ENCODE measurements around the gene LRPPRC. TPM values are rescaled to one million over a fixed set of nuclear protein-coding genes. Genes with fewer than 3 reads are reported as not detected.
A peak's percentile ranks its signal among the peaks of the same experiment; 100 is the strongest.

Gene LRPPRC
- total and polyA plus RNA-seq, 4 experiments from 2014 or later, result 41.0 to 65.3 (median 52.7) TPM

- Histone ChIP-seq H3K27ac (ENCODE audit: low read depth, low read length) (no peak overlapping the region), H3K4me3 (ENCODE audit: low read length in 2 of 2) (no peak overlapping the region), H3K27me3 (ENCODE audit: insufficient read depth, low read length) (no peaks in the 10 kb centered on the region), H3K4me1 (ENCODE audit: insufficient read depth, low read length) (no peaks in the 10 kb centered on the region), H3K36me3 (ENCODE audit: insufficient read depth, low read length) (peaks cover 21% of the 10 kb centered on the region), H3K9me3 (ENCODE audit: control insufficient read depth in 1 of 2, low read length in 2 of 2) (no peaks in the 10 kb centered on the region)
- peaks cover 48 to 69% of the 10 kb centered on the region in 2 donors for H3K36me3 Mint-ChIP-seq
- no peak overlapping the region for H3K27ac Mint-ChIP-seq
- no peaks in the 10 kb centered on the region for H3K27me3 Mint-ChIP-seq
- ChIA-PET CTCF (ENCODE audit: partially characterized antibody) (interaction anchor here (1.6 kb wide), 1 partner anchor 10 kb away, joined by 3 read pairs; no protein-coding TSS in a partner anchor), POLR2A (ENCODE audit: partially characterized antibody) (no interaction called here)
- intact Hi-C loops (cut with micrococcal nuclease), result loop anchor here (5.0 kb wide), 1 partner anchor 36 kb away; no protein-coding TSS in a partner anchor
- H3K4me1 Mint-ChIP-seq, result peaks cover 0 to 2% (median 0%) of the 10 kb centered on the region in 4 donors
- no peak overlapping the region for H3K4me3 Mint-ChIP-seq
- H3K9me3 Mint-ChIP-seq, result no peaks in the 10 kb centered on the region
- DNase-seq, result no peak
These were observed 54.4 kb downstream of the LRPPRC start for GRCh38 chr2:43941359-43941758.

GRCh38 chr2:43939695-43940256 lies 56.0 kb downstream of the LRPPRC start:
- H3K36me3 Mint-ChIP-seq, result peaks cover 35 to 56% of the 10 kb centered on the region in 2 donors
- CTCF ChIA-PET (ENCODE audit: partially characterized antibody), result no interaction called here

GRCh38 chr2:43937269-43937820 lies 58.4 kb downstream of the LRPPRC start:
- H3K27ac Mint-ChIP-seq, result peak overlapping the region in 1 of 7 donors; percentile 22
- ChIA-PET POLR2A (ENCODE audit: partially characterized antibody) (no interaction called here), CTCF (ENCODE audit: partially characterized antibody) (no interaction called here)
- Histone ChIP-seq H3K27me3 (ENCODE audit: insufficient read depth, low read length) (no peaks in the 10 kb centered on the region), H3K4me3 (ENCODE audit: low read length in 2 of 2) (no peak overlapping the region), H3K36me3 (ENCODE audit: insufficient read depth, low read length) (peaks cover 9% of the 10 kb centered on the region), H3K9me3 (ENCODE audit: control insufficient read depth in 1 of 2, low read length in 2 of 2) (no peaks in the 10 kb centered on the region), H3K27ac (ENCODE audit: low read depth, low read length) (no peak overlapping the region), H3K4me1 (ENCODE audit: insufficient read depth, low read length) (no peaks in the 10 kb centered on the region)
- peaks cover 41 to 63% of the 10 kb centered on the region in 2 donors for H3K36me3 Mint-ChIP-seq
- H3K9me3 Mint-ChIP-seq, result no peaks in the 10 kb centered on the region
- DNase-seq, result no peak
- peaks cover 0 to 2% (median 0%) of the 10 kb centered on the region in 4 donors for H3K4me1 Mint-ChIP-seq
- intact Hi-C loops (cut with micrococcal nuclease), result no loop called here
- H3K27me3 Mint-ChIP-seq, result no peaks in the 10 kb centered on the region
- no peak overlapping the region for H3K4me3 Mint-ChIP-seq

More at GRCh38 chr2:43939695-43940256, 56.0 kb downstream of the LRPPRC start:
- DNase-seq, result no peak
- Mint-ChIP-seq H3K27me3 (no peaks in the 10 kb centered on the region), H3K9me3 (no peaks in the 10 kb centered on the region), H3K27ac (peak overlapping the region in 1 of 7 donors; percentile 34), H3K4me3 (no peak overlapping the region), H3K4me1 (peaks cover 0 to 2% (median 0%) of the 10 kb centered on the region in 4 donors)
- Histone ChIP-seq H3K36me3 (ENCODE audit: insufficient read depth, low read length) (peaks cover 6% of the 10 kb centered on the region), H3K27ac (ENCODE audit: low read depth, low read length) (no peak overlapping the region), H3K4me1 (ENCODE audit: insufficient read depth, low read length) (no peaks in the 10 kb centered on the region), H3K4me3 (ENCODE audit: low read length in 2 of 2) (no peak overlapping the region), H3K27me3 (ENCODE audit: insufficient read depth, low read length) (no peaks in the 10 kb centered on the region), H3K9me3 (ENCODE audit: control insufficient read depth in 1 of 2, low read length in 2 of 2) (no peaks in the 10 kb centered on the region)
- intact Hi-C loops (cut with micrococcal nuclease), result loop anchor here (5.0 kb wide), 1 partner anchor 38 kb away; no protein-coding TSS in a partner anchor
- POLR2A ChIA-PET (ENCODE audit: partially characterized antibody), result interaction anchor here (1.0 kb wide), 1 partner anchor 8 kb away, joined by 3 read pairs; no protein-coding TSS in a partner anchor

- Mint-ChIP-seq H3K27me3 (no peaks in the 10 kb centered on the region), H3K36me3 (peaks cover 48 to 63% of the 10 kb centered on the region in 2 donors), H3K9me3 (no peaks in the 10 kb centered on the region), H3K4me3 (no peak overlapping the region), H3K4me1 (peaks cover 5 to 7% (median 7%) of the 10 kb centered on the region in 4 donors), H3K27ac (no peak overlapping the region)
- Histone ChIP-seq H3K4me3 (ENCODE audit: low read length in 2 of 2) (no peak overlapping the region), H3K36me3 (ENCODE audit: insufficient read depth, low read length) (peaks cover 9% of the 10 kb centered on the region), H3K27ac (ENCODE audit: low read depth, low read length) (no peak overlapping the region), H3K4me1 (ENCODE audit: insufficient read depth, low read length) (no peaks in the 10 kb centered on the region), H3K27me3 (ENCODE audit: insufficient read depth, low read length) (no peaks in the 10 kb centered on the region), H3K9me3 (ENCODE audit: control insufficient read depth in 1 of 2, low read length in 2 of 2) (no peaks in the 10 kb centered on the region)
- CTCF ChIA-PET (ENCODE audit: partially characterized antibody), result no interaction called here
- intact Hi-C loops (cut with micrococcal nuclease), result no loop called here
- POLR2A ChIA-PET (ENCODE audit: partially characterized antibody), result no interaction called here
- no peak for DNase-seq
These were observed 61.2 kb downstream of the LRPPRC start for GRCh38 chr2:43934567-43934966.

GRCh38 chr2:43931293-43931692 lies 64.5 kb downstream of the LRPPRC start:
- Mint-ChIP-seq H3K9me3 (no peaks in the 10 kb centered on the region), H3K4me3 (no peak overlapping the region), H3K27ac (no peak overlapping the region), H3K36me3 (peaks cover 46 to 58% of the 10 kb centered on the region in 2 donors), H3K27me3 (no peaks in the 10 kb centered on the region), H3K4me1 (peaks cover 19 to 26% (median 22%) of the 10 kb centered on the region in 4 donors)
- ChIA-PET CTCF (ENCODE audit: partially characterized antibody) (no interaction called here), POLR2A (ENCODE audit: partially characterized antibody) (no interaction called here)
- H3K9me3 ChIP-seq (ENCODE audit: control insufficient read depth in 1 of 2, low read length in 2 of 2), result no peaks in the 10 kb centered on the region
- H3K27me3 ChIP-seq (ENCODE audit: insufficient read depth, low read length), result no peaks in the 10 kb centered on the region
- H3K27ac ChIP-seq (ENCODE audit: low read depth, low read length), result no peak overlapping the region
- peaks cover 10% of the 10 kb centered on the region for H3K4me1 ChIP-seq (ENCODE audit: insufficient read depth, low read length)
- no peak overlapping the region for H3K4me3 ChIP-seq (ENCODE audit: low read length in 2 of 2)
- intact Hi-C loops (cut with micrococcal nuclease), result no loop called here
- H3K36me3 ChIP-seq (ENCODE audit: insufficient read depth, low read length), result peaks cover 9% of the 10 kb centered on the region
- DNase-seq, result no peak

- Histone ChIP-seq H3K36me3 (ENCODE audit: insufficient read depth, low read length) (peaks cover 5% of the 10 kb centered on the region), H3K27ac (ENCODE audit: low read depth, low read length) (peak overlapping the region; percentile 42), H3K4me1 (ENCODE audit: insufficient read depth, low read length) (peaks cover 10% of the 10 kb centered on the region), H3K4me3 (ENCODE audit: low read length in 2 of 2) (peak overlapping the region in 1 of 2 donors; percentile 30), H3K9me3 (ENCODE audit: control insufficient read depth in 1 of 2, low read length in 2 of 2) (no peaks in the 10 kb centered on the region), H3K27me3 (ENCODE audit: insufficient read depth, low read length) (no peaks in the 10 kb centered on the region)
- intact Hi-C loops (cut with micrococcal nuclease), result no loop called here
- Mint-ChIP-seq H3K9me3 (no peaks in the 10 kb centered on the region), H3K4me1 (peaks cover 19 to 26% (median 21%) of the 10 kb centered on the region in 4 donors), H3K27ac (peak overlapping the region; percentile 0 to 94 (median 71)), H3K4me3 (peak overlapping the region; percentile 53 to 82 (median 75)), H3K36me3 (peaks cover 41 to 62% of the 10 kb centered on the region in 2 donors), H3K27me3 (no peaks in the 10 kb centered on the region)
- ChIA-PET POLR2A (ENCODE audit: partially characterized antibody) (no interaction called here), CTCF (ENCODE audit: partially characterized antibody) (no interaction called here)
- no peak for DNase-seq
These were observed 68.3 kb downstream of the LRPPRC start for GRCh38 chr2:43927442-43927841.

GRCh38 chr2:43925431-43925830 lies 70.4 kb downstream of the LRPPRC start:
- no peaks in the 10 kb centered on the region for H3K9me3 ChIP-seq (ENCODE audit: control insufficient read depth in 1 of 2, low read length in 2 of 2)
- peaks cover 17 to 26% (median 21%) of the 10 kb centered on the region in 4 donors for H3K4me1 Mint-ChIP-seq
- peaks cover 10% of the 10 kb centered on the region for H3K4me1 ChIP-seq (ENCODE audit: insufficient read depth, low read length)
- H3K27ac Mint-ChIP-seq, result peak overlapping the region in 1 of 7 donors; percentile 11
- no peak overlapping the region for H3K4me3 ChIP-seq (ENCODE audit: low read length in 2 of 2)
- intact Hi-C loops (cut with micrococcal nuclease), result no loop called here
- H3K4me3 Mint-ChIP-seq, result no peak overlapping the region
- H3K36me3 ChIP-seq (ENCODE audit: insufficient read depth, low read length), result peaks cover 5% of the 10 kb centered on the region
- no peaks in the 10 kb centered on the region for H3K27me3 ChIP-seq (ENCODE audit: insufficient read depth, low read length)
- no peaks in the 10 kb centered on the region for H3K27me3 Mint-ChIP-seq
- H3K9me3 Mint-ChIP-seq, result no peaks in the 10 kb centered on the region
- DNase-seq, result no peak
- ChIA-PET POLR2A (ENCODE audit: partially characterized antibody) (no interaction called here), CTCF (ENCODE audit: partially characterized antibody) (interaction anchor here (0.6 kb wide), 1 partner anchor 835 kb away, joined by 4 read pairs; no protein-coding TSS in a partner anchor)
- no peak overlapping the region for H3K27ac ChIP-seq (ENCODE audit: low read depth, low read length)
- peaks cover 29 to 61% of the 10 kb centered on the region in 2 donors for H3K36me3 Mint-ChIP-seq

All from CD4-positive, alpha-beta memory T cell (primary cell).